Thoracic aorta (tissue), 2 donors: ENCODE data around the gene ZNF716. TPM values are rescaled to one million over a fixed set of nuclear protein-coding genes. Genes with fewer than 3 reads are reported as not detected.

Experiments
- ATAC-seq: fragments of 150-250 bp; one replicate; pipeline ENCODE4 v1.8.0; 2017; ENCODE audit warnings: low read depth; ENCODE audit not compliant: insufficient number of reproducible peaks, low FRiP score
- DNase-seq: peaks from one replicate; pipeline ENCODE4 v3.0.0-alpha.2; 2020; ENCODE audit warnings: low spot score
- H3K27ac ChIP-seq, 2 donors: fragments of 200-600 bp; sonication (generic); 1 replicate in 1 of 2; 2 replicates in 1 of 2; pipeline ENCODE4 v1.5.1; 2016; ENCODE audit warnings: mild to moderate bottlenecking in 2 of 2, moderate library complexity in 2 of 2
- H3K27me3 ChIP-seq: fragments of 200-600 bp; sonication (generic); replicated peaks from 2 replicates; pipeline ENCODE4 v1.6.0; 2016; ENCODE audit warnings: mild to moderate bottlenecking; ENCODE audit not compliant: insufficient read depth
- H3K36me3 ChIP-seq: fragments of 200-600 bp; sonication (generic); one replicate; pipeline ENCODE4 v1.5.1; 2016
- H3K4me1 ChIP-seq, 2 donors: fragments of 200-600 bp; sonication (generic); 1 replicate in 1 of 2; 2 replicates in 1 of 2; pipeline versions ENCODE4 v1.5.1 to v1.6.0; 2016; ENCODE audit warnings: low read depth in 2 of 2, mild to moderate bottlenecking in 1 of 2; ENCODE audit not compliant: control insufficient read depth in 1 of 2
- H3K4me3 ChIP-seq: fragments of 200-600 bp; sonication (generic); 2 replicates; pipeline ENCODE4 v1.5.1; 2016; ENCODE audit warnings: mild to moderate bottlenecking
- H3K9me3 ChIP-seq: fragments of 200-600 bp; sonication (generic); 2 replicates; pipeline ENCODE4 v1.5.1; 2016
- CTCF ChIP-seq: fragments of 200-600 bp; sonication (generic); IDR thresholded peaks from one replicate; pipeline ENCODE4 v1.5.1; 2019; ENCODE audit warnings: antibody characterized with exemption
- total RNA-seq, 2 donors: library from RNA; depleted of rRNA; stranded (reverse); fragments of >200 nt; gene quantifications; one replicate each; pipeline versions ENCODE4 v1.1.0 to v1.2.3, GENCODE V29; 2016

Gene ZNF716
- total RNA-seq, 2 donors from 2014 or later: not detected

DNA sequence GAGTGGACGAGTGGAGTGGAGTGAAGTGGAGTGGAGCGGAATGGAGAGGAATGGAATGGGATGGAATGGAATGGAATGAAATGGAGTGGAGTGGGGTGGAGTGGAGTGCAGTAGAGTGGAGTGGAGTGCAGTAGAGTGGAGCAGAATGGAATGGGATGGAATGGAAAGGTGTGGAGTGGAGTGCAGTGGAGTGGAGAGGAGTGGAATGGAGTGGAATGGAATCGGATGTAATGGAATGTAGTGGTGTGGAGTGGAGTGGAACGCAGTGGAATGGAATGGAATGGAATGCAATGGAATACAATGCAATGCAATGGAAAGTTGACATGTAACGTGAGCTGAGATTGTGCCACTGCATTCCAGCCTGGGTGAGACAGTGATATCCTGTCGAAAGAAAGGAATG lies 46.4 kb downstream of the ZNF716 start:
- no peak for ATAC-seq

GRCh38 chr7:57505176-57505575 lies 55.2 kb downstream of the ZNF716 start:
- no peak for TF ChIP-seq CTCF
- Histone ChIP-seq H3K27ac (no peak overlapping the region), H3K9me3 (no peaks in the 10 kb centered on the region), H3K4me1 (no peaks in the 10 kb centered on the region), H3K27me3 (no peaks in the 10 kb centered on the region), H3K4me3 (no peak overlapping the region), H3K36me3 (no peaks in the 10 kb centered on the region)
- no peak for DNase-seq
- no peak for ATAC-seq

More for the DNA sequence above, 46.4 kb downstream of the ZNF716 start:
- H3K27me3 ChIP-seq: no peaks in the 10 kb centered on the region
- DNase-seq: no peak
- no peak overlapping the region for H3K4me3 ChIP-seq
- no peaks in the 10 kb centered on the region for H3K36me3 ChIP-seq
- TF ChIP-seq CTCF: no peak
- no peaks in the 10 kb centered on the region for H3K9me3 ChIP-seq
- no peaks in the 10 kb centered on the region for H3K4me1 ChIP-seq
- H3K27ac ChIP-seq: no peak overlapping the region
